HepG2 (cell line): Measurements from ENCODE around the gene ANLN. TPM values are rescaled to one million over a fixed set of nuclear protein-coding genes. Genes with fewer than 3 reads are reported as not detected.

Experiments
- BORCS8-MEF2B ChIP-seq: sonication (generic); formaldehyde crosslinking; IDR thresholded peaks from 2 replicates; pipeline ENCODE4 v1.8.0; 2022; ENCODE audit warnings: mild to moderate bottlenecking, missing genetic modification reagents
- DNMT1 ChIP-seq: sonication (generic); formaldehyde crosslinking; IDR thresholded peaks from 2 replicates; pipeline ENCODE4 v1.5.1; 2020; ENCODE audit warnings: mild to moderate bottlenecking, missing genetic modification reagents
- POLR2A ChIP-seq, 2 experiments: IDR thresholded peaks; 2 replicates each; pipeline ENCODE4 v1.6.1; 2011; ENCODE audit warnings: low read depth in 2 of 2, low read length in 2 of 2, mild to moderate bottlenecking in 1 of 2, moderate library complexity in 1 of 2; ENCODE audit not compliant: insufficient read depth in 1 of 2
- RCOR2 ChIP-seq: IDR thresholded peaks from 2 replicates; pipeline ENCODE4 v1.6.1; 2016; ENCODE audit warnings: missing biosample characterization, missing genetic modification reagents
- RFX3 ChIP-seq: IDR thresholded peaks from 2 replicates; pipeline ENCODE4 v1.6.1; 2016; ENCODE audit warnings: missing biosample characterization, missing genetic modification reagents
- SNRNP70 ChIP-seq: fragments of 200-400 bp; formaldehyde crosslinking; IDR thresholded peaks from 2 replicates; pipeline ENCODE4 v1.6.1; 2017; ENCODE audit warnings: mild to moderate bottlenecking, low read depth, low read length, moderate library complexity
- SSRP1 ChIP-seq: IDR thresholded peaks from 2 replicates; pipeline ENCODE4 v1.6.1; 2016; ENCODE audit warnings: control low read depth
- ZBTB7B ChIP-seq: sonication (generic); formaldehyde crosslinking; IDR thresholded peaks from 2 replicates; pipeline ENCODE4 v1.4.0; 2020; ENCODE audit warnings: missing genetic modification reagents
- ZC3H13 ChIP-seq: sonication (generic); formaldehyde crosslinking; IDR thresholded peaks from 2 replicates; pipeline ENCODE4 v1.8.1; 2023; ENCODE audit warnings: mild to moderate bottlenecking, missing genetic modification reagents, moderate library complexity
- ZFP36 ChIP-seq: fragments of 150-350 bp; IDR thresholded peaks from 2 replicates; pipeline ENCODE4 v1.6.1; 2018; ENCODE audit warnings: borderline replicate concordance, low read length, low read depth; ENCODE audit not compliant: partially characterized antibody
- ZNF30 ChIP-seq: sonication (generic); formaldehyde crosslinking; IDR thresholded peaks from 2 replicates; pipeline ENCODE4 v1.5.0; 2020; ENCODE audit warnings: mild to moderate bottlenecking, missing genetic modification reagents
- ZNF331 ChIP-seq: sonication (generic); formaldehyde crosslinking; IDR thresholded peaks from 2 replicates; pipeline ENCODE4 v1.4.0; 2020; ENCODE audit warnings: missing genetic modification reagents
- ZNF460 ChIP-seq: sonication (generic); formaldehyde crosslinking; IDR thresholded peaks from 2 replicates; pipeline ENCODE4 v1.5.1; 2020; ENCODE audit warnings: missing genetic modification reagents, mild to moderate bottlenecking, borderline replicate concordance
- ZNF577 ChIP-seq: sonication (generic); formaldehyde crosslinking; IDR thresholded peaks from 2 replicates; pipeline ENCODE4 v1.4.0; 2020; ENCODE audit warnings: mild to moderate bottlenecking, low read depth, missing genetic modification reagents, borderline replicate concordance
- polyA plus RNA-seq, 8 experiments: library from polyadenylated mRNA; depleted of rRNA in 3 of 8; stranded (reverse) in 7 of 8; unstranded in 1 of 8; fragments of >200 nt; fragmentation: Illumina TruSeq in 4 of 8; extraction: Trizol in 4 of 8; gene quantifications; 2 replicates each; pipeline versions ENCODE4 v1.2.1 to v1.2.3, GENCODE V29; 2011 to 2016; ENCODE audit warnings: low read depth in 4 of 8, missing spikeins in 1 of 8, mixed read lengths in 1 of 8; ENCODE audit not compliant: insufficient read depth in 1 of 8
- total RNA-seq, 5 experiments: library from RNA; depleted of rRNA; stranded (reverse); fragments of >200 nt; fragmentation: Illumina TruSeq; extraction: Trizol; gene quantifications; 2 replicates each; pipeline ENCODE4 v1.2.3, GENCODE V29; 2016; ENCODE audit warnings: low read depth in 1 of 5
- TF ChIP-seq, protein P1 (sequence below): sonication (generic); formaldehyde crosslinking; IDR thresholded peaks from 2 replicates; pipeline ENCODE4 v1.4.0; 2020; ENCODE audit warnings: missing genetic modification reagents
- TF ChIP-seq, protein P2 (sequence below): sonication (generic); formaldehyde crosslinking; IDR thresholded peaks from 2 replicates; pipeline ENCODE4 v1.5.1; 2020; ENCODE audit warnings: missing genetic modification reagents, mild to moderate bottlenecking, borderline replicate concordance
- TF ChIP-seq, protein P3 (sequence below): sonication (generic); formaldehyde crosslinking; IDR thresholded peaks from 2 replicates; pipeline ENCODE4 v1.5.1; 2020; ENCODE audit warnings: mild to moderate bottlenecking, missing genetic modification reagents, borderline replicate concordance
- TF ChIP-seq, protein P4 (sequence below): IDR thresholded peaks from 2 replicates; pipeline ENCODE4 v1.6.1; 2016; ENCODE audit warnings: missing compliant biosample characterization, missing genetic modification reagents, borderline replicate concordance
- TF ChIP-seq, protein P5 (sequence below): sonication (generic); formaldehyde crosslinking; IDR thresholded peaks from 2 replicates; pipeline ENCODE4 v1.4.0; 2020; ENCODE audit warnings: mild to moderate bottlenecking, missing genetic modification reagents
- TF ChIP-seq, protein P6 (sequence below): sonication (generic); formaldehyde crosslinking; conservative IDR thresholded peaks from 2 replicates; pipeline ENCODE4 v1.8.0; 2022; ENCODE audit warnings: missing genetic modification reagents

The ANLN gene
- total and polyA plus RNA-seq, 2 of the 13 experiments (the other 11 are each of a cell fraction or from before 2014, with no cell fraction given) = 20.0 to 72.0 TPM

DNA sequence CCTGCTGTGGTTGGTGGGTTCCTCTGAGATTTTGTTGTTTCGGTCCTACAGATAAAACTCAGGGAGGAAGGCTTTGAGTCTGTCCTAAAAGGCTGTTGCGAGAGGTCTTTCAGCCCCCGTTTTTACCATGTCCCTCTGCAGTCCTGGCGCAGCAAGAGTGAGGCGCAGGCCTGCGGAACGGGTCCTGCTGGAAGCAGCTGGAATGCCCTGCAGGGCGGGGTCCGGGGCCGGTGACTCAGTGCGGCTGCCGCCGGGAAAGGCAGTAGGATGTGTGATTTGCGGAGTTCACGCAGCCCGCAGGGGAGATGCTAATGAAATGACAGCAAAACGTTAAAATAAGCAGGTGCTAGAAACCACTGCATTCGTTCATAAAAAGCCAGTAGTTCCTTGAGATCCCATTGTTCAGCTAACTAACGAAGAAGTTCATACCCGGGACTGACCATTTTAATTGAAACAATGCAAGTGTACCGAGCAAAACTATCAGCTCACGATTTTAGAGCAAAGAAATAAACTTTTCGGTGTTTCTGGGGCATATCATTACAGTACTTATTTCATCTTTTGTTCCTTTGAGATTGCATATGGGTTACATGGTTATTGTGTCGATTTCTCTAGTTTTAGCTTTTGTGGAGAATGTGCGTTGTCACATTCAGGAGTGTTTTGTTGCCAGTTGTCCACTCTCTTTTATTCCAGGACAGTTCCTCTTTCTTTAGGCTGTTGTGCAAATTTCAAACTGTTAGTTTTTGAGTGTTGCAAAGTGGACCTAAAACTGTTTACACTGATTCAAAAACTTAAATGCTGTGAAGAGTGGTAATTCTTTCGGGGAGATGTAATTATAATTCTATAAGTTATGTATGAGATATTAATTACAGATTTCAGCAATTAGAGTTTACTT lies 783 bp downstream of the ANLN start (continued):
- TF ChIP-seq, protein P1, sequence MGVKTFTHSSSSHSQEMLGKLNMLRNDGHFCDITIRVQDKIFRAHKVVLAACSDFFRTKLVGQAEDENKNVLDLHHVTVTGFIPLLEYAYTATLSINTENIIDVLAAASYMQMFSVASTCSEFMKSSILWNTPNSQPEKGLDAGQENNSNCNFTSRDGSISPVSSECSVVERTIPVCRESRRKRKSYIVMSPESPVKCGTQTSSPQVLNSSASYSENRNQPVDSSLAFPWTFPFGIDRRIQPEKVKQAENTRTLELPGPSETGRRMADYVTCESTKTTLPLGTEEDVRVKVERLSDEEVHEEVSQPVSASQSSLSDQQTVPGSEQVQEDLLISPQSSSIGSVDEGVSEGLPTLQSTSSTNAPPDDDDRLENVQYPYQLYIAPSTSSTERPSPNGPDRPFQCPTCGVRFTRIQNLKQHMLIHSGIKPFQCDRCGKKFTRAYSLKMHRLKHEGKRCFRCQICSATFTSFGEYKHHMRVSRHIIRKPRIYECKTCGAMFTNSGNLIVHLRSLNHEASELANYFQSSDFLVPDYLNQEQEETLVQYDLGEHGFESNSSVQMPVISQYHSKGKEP = no peak
- TF ChIP-seq ZNF460 (CRISPR knock-in tag) = no peak; the same call in 1 of the 2 replicates
- no peak for TF ChIP-seq ZNF30
- TF ChIP-seq, protein P2, sequence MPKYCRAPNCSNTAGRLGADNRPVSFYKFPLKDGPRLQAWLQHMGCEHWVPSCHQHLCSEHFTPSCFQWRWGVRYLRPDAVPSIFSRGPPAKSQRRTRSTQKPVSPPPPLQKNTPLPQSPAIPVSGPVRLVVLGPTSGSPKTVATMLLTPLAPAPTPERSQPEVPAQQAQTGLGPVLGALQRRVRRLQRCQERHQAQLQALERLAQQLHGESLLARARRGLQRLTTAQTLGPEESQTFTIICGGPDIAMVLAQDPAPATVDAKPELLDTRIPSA (CRISPR knock-in tag) = no peak
- TF ChIP-seq RFX3 (CRISPR knock-in tag) = no peak
- no peak for TF ChIP-seq RCOR2
- TF ChIP-seq SNRNP70 = no peak
- TF ChIP-seq ZNF577 (CRISPR knock-in tag) = no peak
- TF ChIP-seq, protein P3, sequence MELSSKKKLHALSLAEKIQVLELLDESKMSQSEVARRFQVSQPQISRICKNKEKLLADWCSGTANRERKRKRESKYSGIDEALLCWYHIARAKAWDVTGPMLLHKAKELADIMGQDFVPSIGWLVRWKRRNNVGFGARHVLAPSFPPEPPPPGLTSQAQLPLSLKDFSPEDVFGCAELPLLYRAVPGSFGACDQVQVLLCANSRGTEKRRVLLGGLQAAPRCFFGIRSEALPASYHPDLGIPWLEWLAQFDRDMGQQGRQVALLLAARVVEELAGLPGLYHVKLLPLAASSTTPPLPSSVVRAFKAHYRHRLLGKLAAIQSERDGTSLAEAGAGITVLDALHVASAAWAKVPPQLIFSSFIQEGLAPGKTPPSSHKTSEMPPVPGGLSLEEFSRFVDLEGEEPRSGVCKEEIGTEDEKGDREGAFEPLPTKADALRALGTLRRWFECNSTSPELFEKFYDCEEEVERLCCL (CRISPR knock-in tag) = no peak
- peak; percentile 54; the same call in 1 of the 2 replicates for TF ChIP-seq ZNF331 (CRISPR knock-in tag)
- TF ChIP-seq ZC3H13 (CRISPR knock-in tag) = no peak
- TF ChIP-seq ZFP36 = no peak
- TF ChIP-seq ZBTB7B (CRISPR knock-in tag) = peak; percentile 17; the same call in 1 of the 2 replicates
- TF ChIP-seq, protein P4, sequence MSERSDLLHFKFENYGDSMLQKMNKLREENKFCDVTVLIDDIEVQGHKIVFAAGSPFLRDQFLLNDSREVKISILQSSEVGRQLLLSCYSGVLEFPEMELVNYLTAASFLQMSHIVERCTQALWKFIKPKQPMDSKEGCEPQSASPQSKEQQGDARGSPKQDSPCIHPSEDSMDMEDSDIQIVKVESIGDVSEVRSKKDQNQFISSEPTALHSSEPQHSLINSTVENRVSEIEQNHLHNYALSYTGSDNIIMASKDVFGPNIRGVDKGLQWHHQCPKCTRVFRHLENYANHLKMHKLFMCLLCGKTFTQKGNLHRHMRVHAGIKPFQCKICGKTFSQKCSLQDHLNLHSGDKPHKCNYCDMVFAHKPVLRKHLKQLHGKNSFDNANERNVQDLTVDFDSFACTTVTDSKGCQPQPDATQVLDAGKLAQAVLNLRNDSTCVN = no peak
- no peak for TF ChIP-seq SSRP1 (CRISPR knock-in tag)
- no peak for TF ChIP-seq BORCS8-MEF2B (CRISPR knock-in tag)
- 0 out of 4 replicates have a peak, but pooled peaks of 1 of the 2 experiments have one; percentile 49 for TF ChIP-seq POLR2A (IDR thresholded peaks at IDR 0.05; ENCODE audit: insufficient read depth in 1 of 2, low read depth in 2 of 2, low read length in 2 of 2)
- TF ChIP-seq, protein P5, sequence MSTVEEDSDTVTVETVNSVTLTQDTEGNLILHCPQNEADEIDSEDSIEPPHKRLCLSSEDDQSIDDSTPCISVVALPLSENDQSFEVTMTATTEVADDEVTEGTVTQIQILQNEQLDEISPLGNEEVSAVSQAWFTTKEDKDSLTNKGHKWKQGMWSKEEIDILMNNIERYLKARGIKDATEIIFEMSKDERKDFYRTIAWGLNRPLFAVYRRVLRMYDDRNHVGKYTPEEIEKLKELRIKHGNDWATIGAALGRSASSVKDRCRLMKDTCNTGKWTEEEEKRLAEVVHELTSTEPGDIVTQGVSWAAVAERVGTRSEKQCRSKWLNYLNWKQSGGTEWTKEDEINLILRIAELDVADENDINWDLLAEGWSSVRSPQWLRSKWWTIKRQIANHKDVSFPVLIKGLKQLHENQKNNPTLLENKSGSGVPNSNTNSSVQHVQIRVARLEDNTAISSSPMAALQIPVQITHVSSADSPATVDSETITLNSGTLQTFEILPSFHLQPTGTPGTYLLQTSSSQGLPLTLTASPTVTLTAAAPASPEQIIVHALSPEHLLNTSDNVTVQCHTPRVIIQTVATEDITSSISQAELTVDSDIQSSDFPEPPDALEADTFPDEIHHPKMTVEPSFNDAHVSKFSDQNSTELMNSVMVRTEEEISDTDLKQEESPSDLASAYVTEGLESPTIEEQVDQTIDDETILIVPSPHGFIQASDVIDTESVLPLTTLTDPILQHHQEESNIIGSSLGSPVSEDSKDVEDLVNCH (CRISPR knock-in tag) = no peak
- no peak for TF ChIP-seq DNMT1
- TF ChIP-seq, protein P6, sequence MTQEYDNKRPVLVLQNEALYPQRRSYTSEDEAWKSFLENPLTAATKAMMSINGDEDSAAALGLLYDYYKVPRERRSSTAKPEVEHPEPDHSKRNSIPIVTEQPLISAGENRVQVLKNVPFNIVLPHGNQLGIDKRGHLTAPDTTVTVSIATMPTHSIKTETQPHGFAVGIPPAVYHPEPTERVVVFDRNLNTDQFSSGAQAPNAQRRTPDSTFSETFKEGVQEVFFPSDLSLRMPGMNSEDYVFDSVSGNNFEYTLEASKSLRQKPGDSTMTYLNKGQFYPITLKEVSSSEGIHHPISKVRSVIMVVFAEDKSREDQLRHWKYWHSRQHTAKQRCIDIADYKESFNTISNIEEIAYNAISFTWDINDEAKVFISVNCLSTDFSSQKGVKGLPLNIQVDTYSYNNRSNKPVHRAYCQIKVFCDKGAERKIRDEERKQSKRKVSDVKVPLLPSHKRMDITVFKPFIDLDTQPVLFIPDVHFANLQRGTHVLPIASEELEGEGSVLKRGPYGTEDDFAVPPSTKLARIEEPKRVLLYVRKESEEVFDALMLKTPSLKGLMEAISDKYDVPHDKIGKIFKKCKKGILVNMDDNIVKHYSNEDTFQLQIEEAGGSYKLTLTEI (CRISPR knock-in tag) = no peak
